NCI-H2171 treated with DMSO at 0.1 percent for 48 hours (cell line): ENCODE measurements around the gene B3GNT3.

ENCODE experiments used
- DNase-seq: peaks from one replicate; lab custom pipeline; 2025; lab: John Stamatoyannopoulos, UW

The B3GNT3 gene

DNA sequence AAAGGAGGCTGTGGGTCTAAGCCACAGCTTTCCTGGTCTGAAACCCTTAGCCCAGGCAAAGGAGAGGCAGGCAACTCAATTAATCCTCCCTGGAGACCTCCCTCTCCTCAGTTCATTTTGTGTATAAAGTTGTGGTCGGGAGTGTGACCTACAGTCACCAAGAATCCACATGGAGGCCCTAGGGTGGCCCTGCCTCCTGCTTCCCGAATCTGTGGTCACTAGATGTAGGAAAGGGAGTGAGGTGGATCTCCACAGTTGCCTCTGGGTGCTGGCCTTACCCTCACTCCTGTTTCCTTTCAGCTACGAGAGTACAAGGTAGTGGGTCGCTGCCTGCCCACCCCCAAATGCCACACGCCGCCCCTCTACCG lies 66.0 kb downstream of the B3GNT3 start:
- no peak for DNase-seq

DNA sequence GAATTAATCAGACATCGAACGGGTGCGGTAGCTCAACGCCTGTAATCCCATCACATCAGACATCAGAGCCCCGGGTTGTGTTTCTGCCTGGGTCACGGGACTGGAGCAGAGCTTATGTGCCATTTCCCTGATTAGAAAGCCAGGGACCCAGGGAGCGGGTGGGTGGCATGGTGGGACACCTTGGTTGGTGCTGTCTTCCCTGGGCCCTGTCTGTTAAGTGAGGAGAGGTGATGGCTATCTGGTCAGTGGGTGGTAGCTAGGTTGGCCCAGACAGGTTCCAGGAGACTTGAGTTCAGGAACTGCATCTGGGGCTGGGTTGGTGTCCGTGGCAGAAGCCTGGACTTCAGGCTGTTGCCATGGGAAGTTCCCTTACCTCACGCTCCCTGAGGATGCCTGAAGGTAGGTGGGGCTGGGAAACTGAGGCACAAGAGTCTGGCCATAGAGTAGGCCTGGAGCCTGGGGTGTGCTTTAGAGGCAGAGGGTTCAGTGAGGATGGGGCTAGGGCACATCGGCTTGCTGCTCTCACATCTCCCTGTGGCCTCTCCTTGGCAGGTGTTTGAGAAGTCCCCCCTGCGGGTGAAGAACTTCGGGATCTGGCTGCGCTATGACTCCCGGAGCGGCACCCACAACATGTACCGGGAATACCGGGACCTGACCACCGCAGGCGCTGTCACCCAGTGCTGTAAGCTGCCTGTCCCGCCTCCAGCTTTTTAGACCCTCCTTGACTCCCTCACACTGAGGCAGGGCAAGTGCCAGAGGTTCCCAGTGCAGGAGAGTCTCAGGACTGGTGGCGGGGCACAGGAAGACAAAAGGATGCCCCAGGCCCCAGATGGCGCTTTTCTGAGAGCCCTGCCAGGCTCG lies 66.8 kb downstream of the B3GNT3 start:
- DNase-seq = no peak

DNA sequence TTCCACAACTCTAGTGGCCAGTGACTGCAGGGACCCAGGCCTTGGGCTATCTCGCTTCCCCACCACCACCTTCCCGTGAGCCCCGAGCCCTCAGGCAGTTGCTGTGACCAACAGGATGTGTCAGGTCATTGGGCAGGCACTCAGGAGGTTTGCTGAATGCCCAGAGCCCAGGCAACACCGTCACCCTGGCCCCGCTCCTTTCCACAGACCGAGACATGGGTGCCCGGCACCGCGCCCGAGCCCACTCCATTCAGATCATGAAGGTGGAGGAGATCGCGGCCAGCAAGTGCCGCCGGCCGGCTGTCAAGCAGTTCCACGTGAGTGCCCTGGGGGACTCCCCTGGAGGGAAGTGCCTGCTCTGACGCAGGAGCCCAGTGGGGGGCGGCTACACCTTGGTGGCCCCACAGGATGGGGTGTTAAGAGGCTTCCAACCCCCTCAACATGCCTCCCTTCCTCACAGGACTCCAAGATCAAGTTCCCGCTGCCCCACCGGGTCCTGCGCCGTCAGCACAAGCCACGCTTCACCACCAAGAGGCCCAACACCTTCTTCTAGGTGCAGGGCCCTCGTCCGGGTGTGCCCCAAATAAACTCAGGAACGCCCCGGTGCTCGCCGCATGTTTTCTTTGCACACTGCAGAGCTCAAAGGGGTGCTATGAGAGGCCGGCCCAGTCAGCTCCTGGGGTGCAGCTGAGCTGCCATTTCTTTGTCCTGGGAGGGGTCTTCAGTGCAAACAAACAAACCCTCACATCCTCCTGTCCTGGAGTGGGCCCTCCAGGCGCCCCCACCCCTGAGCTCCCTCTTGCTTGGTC lies 68.0 kb downstream of the B3GNT3 start:
- no peak for DNase-seq
